HCT116 (cell line): ENCODE measurements around the gene FOXA1. TPM values are rescaled to one million over a fixed set of nuclear protein-coding genes. Genes with fewer than 3 reads are reported as not detected.

Experiments
- ATAC-seq: fragments of 200-7000 bp; cut with Tn5 transposase; 2 replicates; pipeline ENCODE4 v1.9.1; 2020; ENCODE audit warnings: mild to moderate bottlenecking, moderate library complexity
- BruUV-seq: library from RNA; stranded (reverse); fragments of 400-500 nt; replicated peaks from 2 replicates; lab custom pipeline; 2021; lab: Mats Ljungman, UMichigan
- CTCF ChIA-PET: fragments of 300-600 bp; sonication (Branson Sonifier 250); formaldehyde crosslinking; loops from one replicate; lab custom pipeline; 2021; ENCODE audit warnings: antibody characterized with exemption; lab: Charles Lee
- POLR2A ChIA-PET: fragments of 300-600, 350-600 bp; sonication (Branson Sonifier 250); formaldehyde crosslinking; loops from one replicate; lab custom pipeline; 2021; ENCODE audit warnings: antibody characterized with exemption; lab: Charles Lee
- RAD21 ChIA-PET, 2 experiments: fragments of 300-600 bp; sonication (Branson Sonifier 250); formaldehyde crosslinking; loops; one replicate each; lab custom pipeline; 2023; ENCODE audit warnings: low total read pairs in 2 of 2; ENCODE audit not compliant: uncharacterized antibody in 2 of 2, unreplicated experiment in 2 of 2, low non-redundant PET in 1 of 2; lab: Charles Lee
- DNase-seq: peaks from one replicate; pipeline ENCODE4 v3.0.0-alpha.2; 2010; ENCODE audit warnings: low read depth, low spot score
- H2AFZ ChIP-seq: fragments of 200-600 bp; shearing (Covaris generic), sonication (generic); 2 replicates; pipeline ENCODE4 v1.6.1; 2017; ENCODE audit warnings: low read depth, mixed run types, mixed read lengths, antibody characterized with exemption, low read length; ENCODE audit not compliant: poor library complexity, severe bottlenecking
- H3K27ac ChIP-seq: 2 replicates; pipeline ENCODE4 v1.5.1; 2012; ENCODE audit warnings: low read depth, low read length
- H3K27me3 ChIP-seq: fragments of 200-600 bp; sonication (generic); 2 replicates; pipeline ENCODE4 v1.6.1; 2016; ENCODE audit warnings: mixed run types, low read length, mixed read lengths; ENCODE audit not compliant: insufficient read depth
- H3K36me3 ChIP-seq, 2 experiments: fragments of 200-500 bp in 1 of 2; fragments of 200-600 bp in 1 of 2; sonication (Bioruptor generic) in 1 of 2; sonication (generic) in 1 of 2; 2 replicates each; pipeline versions ENCODE4 v1.5.1 to v1.6.1; 2014 to 2016; ENCODE audit warnings: low read length in 2 of 2, inconsistent platforms in 1 of 2, mixed read lengths in 1 of 2, mixed run types in 1 of 2; ENCODE audit not compliant: insufficient read depth in 2 of 2, control insufficient read depth in 1 of 2
- H3K4me1 ChIP-seq, 2 experiments: fragments of 200-600 bp in 1 of 2; sonication (generic) in 1 of 2; 2 replicates each; pipeline versions ENCODE4 v1.5.1 to v1.6.1; 2012 to 2017; ENCODE audit warnings: low read length in 2 of 2, inconsistent platforms in 1 of 2, mild to moderate bottlenecking in 1 of 2, mixed read lengths in 1 of 2, mixed run types in 1 of 2, moderate library complexity in 1 of 2; ENCODE audit not compliant: insufficient read depth in 2 of 2, control insufficient read depth in 1 of 2
- H3K4me2 ChIP-seq: fragments of 200-600 bp; sonication (generic); 2 replicates; pipeline ENCODE4 v1.6.1; 2017; ENCODE audit warnings: mixed run types, low read length, mixed read lengths
- H3K4me3 ChIP-seq, 2 experiments: fragments of 200-600 bp in 1 of 2; sonication (generic) in 1 of 2; replicated peaks in 1 of 2; 2 replicates each; pipeline ENCODE4 v1.5.1; 2011 to 2016; ENCODE audit warnings: low read length in 2 of 2, control low read depth in 1 of 2, low read depth in 1 of 2, mild to moderate bottlenecking in 1 of 2, mixed read lengths in 1 of 2, mixed run types in 1 of 2
- H3K79me2 ChIP-seq: fragments of 200-600 bp; sonication (generic); 2 replicates; pipeline ENCODE4 v1.6.1; 2017; ENCODE audit warnings: mild to moderate bottlenecking, mixed run types, low read length, moderate library complexity, mixed read lengths; ENCODE audit not compliant: insufficient read depth
- H3K9ac ChIP-seq: fragments of 200-600 bp; sonication (generic); 2 replicates; pipeline ENCODE4 v1.6.1; 2016; ENCODE audit warnings: low read length, mixed read lengths
- H3K9me2 ChIP-seq: fragments of 200-600 bp; sonication (generic), shearing (Covaris generic); 2 replicates; pipeline ENCODE4 v1.6.1; 2017; ENCODE audit warnings: mixed run types, mild to moderate bottlenecking, moderate library complexity; ENCODE audit not compliant: insufficient read depth
- H3K9me3 ChIP-seq, 2 experiments: fragments of 200-500 bp in 1 of 2; fragments of 200-600 bp in 1 of 2; sonication (Bioruptor generic) in 1 of 2; sonication (generic) in 1 of 2; 2 replicates each; pipeline ENCODE4 v1.6.1; 2014 to 2017; ENCODE audit warnings: low read length in 2 of 2, mixed read lengths in 2 of 2, inconsistent platforms in 1 of 2, low read depth in 1 of 2, mild to moderate bottlenecking in 1 of 2, mixed run types in 1 of 2, moderate library complexity in 1 of 2; ENCODE audit not compliant: control insufficient read depth in 1 of 2, insufficient read depth in 1 of 2
- H4K20me1 ChIP-seq: fragments of 200-600 bp; sonication (generic), shearing (Covaris generic); 2 replicates; pipeline ENCODE4 v1.6.1; 2017; ENCODE audit warnings: mixed run types, mild to moderate bottlenecking, moderate library complexity; ENCODE audit not compliant: insufficient read depth
- CBX3 ChIP-seq: IDR thresholded peaks from 2 replicates; pipeline ENCODE4 v1.6.1; 2012; ENCODE audit warnings: low read depth
- EGR1 ChIP-seq: IDR thresholded peaks from 2 replicates; pipeline ENCODE4 v1.6.1; 2012; ENCODE audit warnings: low read depth
- ELF1 ChIP-seq: IDR thresholded peaks from 2 replicates; pipeline ENCODE4 v1.6.1; 2012; ENCODE audit warnings: low read depth, borderline replicate concordance
- EZH2 ChIP-seq: fragments of 200-600 bp; sonication (generic); IDR thresholded peaks from 2 replicates; pipeline ENCODE4 v1.6.1; 2017; ENCODE audit warnings: antibody characterized with exemption, mixed run types
- EZH2phosphoT487 ChIP-seq: fragments of 200-600 bp; IDR thresholded peaks from 2 replicates; pipeline ENCODE4 v1.6.1; 2018; ENCODE audit warnings: antibody characterized with exemption, borderline replicate concordance
- FOSL1 ChIP-seq: IDR thresholded peaks from 2 replicates; pipeline ENCODE4 v1.6.1; 2012; ENCODE audit warnings: low read depth
- JUND ChIP-seq: IDR thresholded peaks from 2 replicates; pipeline ENCODE4 v1.6.1; 2012
- MAX ChIP-seq: IDR thresholded peaks from 2 replicates; pipeline ENCODE4 v1.6.1; 2012
- POLR2A ChIP-seq: IDR thresholded peaks from 2 replicates; pipeline ENCODE4 v1.7.0; 2011; ENCODE audit warnings: borderline replicate concordance; ENCODE audit not compliant: insufficient read depth, insufficient read length; ENCODE audit errors: extremely low read depth
- POLR2AphosphoS5 ChIP-seq: IDR thresholded peaks from 2 replicates; pipeline ENCODE4 v1.6.1; 2011; ENCODE audit warnings: mild to moderate bottlenecking, low read depth, low read length, moderate library complexity
- RAD21 ChIP-seq: IDR thresholded peaks from 2 replicates; pipeline ENCODE4 v1.6.1; 2012; ENCODE audit warnings: low read depth, mild to moderate bottlenecking
- SIN3A ChIP-seq: IDR thresholded peaks from 2 replicates; pipeline ENCODE4 v1.6.1; 2012; ENCODE audit warnings: low read depth
- SP1 ChIP-seq: IDR thresholded peaks from 2 replicates; pipeline ENCODE4 v1.6.1; 2012; ENCODE audit warnings: low read depth
- TCF7L2 ChIP-seq: IDR thresholded peaks from 2 replicates; pipeline ENCODE4 v1.7.0; 2011; ENCODE audit warnings: borderline replicate concordance, inconsistent platforms; ENCODE audit not compliant: insufficient read depth, insufficient read length; ENCODE audit errors: extremely low read depth
- YY1 ChIP-seq: IDR thresholded peaks from 2 replicates; pipeline ENCODE4 v1.6.1; 2011; ENCODE audit warnings: low read length, low read depth, moderate library complexity, mild to moderate bottlenecking; ENCODE audit not compliant: insufficient replicate concordance; ENCODE audit errors: extremely low read depth
- ZBTB33 ChIP-seq: IDR thresholded peaks from 2 replicates; pipeline ENCODE4 v1.6.1; 2011; ENCODE audit warnings: mild to moderate bottlenecking, low read length, moderate library complexity; ENCODE audit not compliant: insufficient replicate concordance; ENCODE audit errors: extremely low read depth
- ZFX ChIP-seq: fragments of 450-650 bp; IDR thresholded peaks from 2 replicates; pipeline ENCODE4 v1.6.1; 2017
- ZNF274 ChIP-seq: fragments of 200-500 bp; sonication (Bioruptor generic); IDR thresholded peaks from 2 replicates; pipeline ENCODE4 v1.6.1; 2014; ENCODE audit warnings: mild to moderate bottlenecking, low read depth, low read length, inconsistent platforms
- intact Hi-C: fragments of 100-400 bp; cut with micrococcal nuclease; formaldehyde crosslinking; loops from 2 replicates; pipeline ENCODE4 v1.10.0; 2022
- total RNA-seq: library from RNA; stranded (reverse); gene quantifications from one replicate; pipeline ENCODE4 v1.2.1, GENCODE V29; 2021; ENCODE audit not compliant: unreplicated experiment
- TF ChIP-seq, protein P1 (sequence below): IDR thresholded peaks from 2 replicates; pipeline ENCODE4 v1.6.1; 2012; ENCODE audit warnings: low read depth

The FOXA1 gene
- total RNA-seq, 1 experiment from 2014 or later: 1.3 TPM

DNA sequence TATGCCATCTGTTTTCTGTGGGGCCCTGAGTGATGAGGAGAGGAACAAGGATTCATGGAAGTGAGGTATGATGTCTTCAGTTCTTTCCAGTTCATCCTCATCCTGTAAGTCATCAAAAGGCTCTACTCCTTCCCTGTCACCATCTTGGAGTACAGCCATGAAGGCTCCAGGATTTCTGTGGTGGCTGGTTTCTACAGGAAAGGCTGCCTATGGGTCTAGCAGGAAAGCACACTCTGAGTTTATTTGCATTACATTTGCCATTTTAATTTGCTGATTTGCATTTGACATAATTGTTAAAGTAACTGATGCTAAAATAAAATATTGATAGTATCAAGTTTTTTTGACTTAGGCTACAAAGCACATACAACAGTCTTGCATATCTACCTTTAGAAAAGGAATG is 11.6 kb upstream of the FOXA1 start:
- H3K79me2 ChIP-seq: no peaks in the 10 kb centered on the region
- H3K9me3 ChIP-seq: no peaks in the 10 kb centered on the region
- intact Hi-C loops: no loop called here
- no TSS peak for BruUV-seq
- no peaks in the 10 kb centered on the region for H3K4me1 ChIP-seq
- H2AFZ ChIP-seq: no peak overlapping the region
- no peak overlapping the region for H3K4me2 ChIP-seq
- ATAC-seq: no peak
- H3K9ac ChIP-seq: no peak overlapping the region
- H3K36me3 ChIP-seq: no peaks in the 10 kb centered on the region
- no peak overlapping the region for H3K27ac ChIP-seq
- ChIA-PET CTCF (no interaction called here), RAD21 (interaction anchor here in 1 of 2 experiments (0.6 kb wide), 1 partner anchor 103 kb away, joined by 5 read pairs; no protein-coding TSS in a partner anchor)
- no peaks in the 10 kb centered on the region for H3K9me2 ChIP-seq
- no peak for DNase-seq
- H3K4me3 ChIP-seq: no peak overlapping the region
- peaks cover 21% of the 10 kb centered on the region; the same call in 1 of the 2 replicates for H3K27me3 ChIP-seq
- no peak for TF ChIP-seq CBX3
- no peak for TF ChIP-seq EZH2phosphoT487
- no peak for TF ChIP-seq TCF7L2
- no peak for TF ChIP-seq EGR1
- no peak for TF ChIP-seq EZH2
- TF ChIP-seq ZNF274: no peak
- TF ChIP-seq RAD21: no peak
- TF ChIP-seq POLR2A: no peak
- TF ChIP-seq ZFX: no peak
- TF ChIP-seq SP1: no peak
- TF ChIP-seq JUND: no peak
- TF ChIP-seq POLR2AphosphoS5: no peak
- TF ChIP-seq ZBTB33: no peak
- TF ChIP-seq FOSL1: no peak
- TF ChIP-seq MAX: no peak
- TF ChIP-seq YY1: no peak
- TF ChIP-seq, protein P1, sequence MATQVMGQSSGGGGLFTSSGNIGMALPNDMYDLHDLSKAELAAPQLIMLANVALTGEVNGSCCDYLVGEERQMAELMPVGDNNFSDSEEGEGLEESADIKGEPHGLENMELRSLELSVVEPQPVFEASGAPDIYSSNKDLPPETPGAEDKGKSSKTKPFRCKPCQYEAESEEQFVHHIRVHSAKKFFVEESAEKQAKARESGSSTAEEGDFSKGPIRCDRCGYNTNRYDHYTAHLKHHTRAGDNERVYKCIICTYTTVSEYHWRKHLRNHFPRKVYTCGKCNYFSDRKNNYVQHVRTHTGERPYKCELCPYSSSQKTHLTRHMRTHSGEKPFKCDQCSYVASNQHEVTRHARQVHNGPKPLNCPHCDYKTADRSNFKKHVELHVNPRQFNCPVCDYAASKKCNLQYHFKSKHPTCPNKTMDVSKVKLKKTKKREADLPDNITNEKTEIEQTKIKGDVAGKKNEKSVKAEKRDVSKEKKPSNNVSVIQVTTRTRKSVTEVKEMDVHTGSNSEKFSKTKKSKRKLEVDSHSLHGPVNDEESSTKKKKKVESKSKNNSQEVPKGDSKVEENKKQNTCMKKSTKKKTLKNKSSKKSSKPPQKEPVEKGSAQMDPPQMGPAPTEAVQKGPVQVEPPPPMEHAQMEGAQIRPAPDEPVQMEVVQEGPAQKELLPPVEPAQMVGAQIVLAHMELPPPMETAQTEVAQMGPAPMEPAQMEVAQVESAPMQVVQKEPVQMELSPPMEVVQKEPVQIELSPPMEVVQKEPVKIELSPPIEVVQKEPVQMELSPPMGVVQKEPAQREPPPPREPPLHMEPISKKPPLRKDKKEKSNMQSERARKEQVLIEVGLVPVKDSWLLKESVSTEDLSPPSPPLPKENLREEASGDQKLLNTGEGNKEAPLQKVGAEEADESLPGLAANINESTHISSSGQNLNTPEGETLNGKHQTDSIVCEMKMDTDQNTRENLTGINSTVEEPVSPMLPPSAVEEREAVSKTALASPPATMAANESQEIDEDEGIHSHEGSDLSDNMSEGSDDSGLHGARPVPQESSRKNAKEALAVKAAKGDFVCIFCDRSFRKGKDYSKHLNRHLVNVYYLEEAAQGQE: no peak
- TF ChIP-seq ELF1: no peak
- no peak for TF ChIP-seq SIN3A
- TF ChIP-seq, all 23 proteins: peak for 0
- POLR2A ChIA-PET: no interaction called here
- no peaks in the 10 kb centered on the region for H4K20me1 ChIP-seq
